Ishikawa (cell line): Measurements from ENCODE around the gene MYO15A.

Experiments
- CEBPB ChIP-seq: IDR thresholded peaks from 2 replicates; pipeline ENCODE4 v1.6.1; 2012
- CREB1 ChIP-seq: IDR thresholded peaks from 2 replicates; pipeline ENCODE4 v1.6.1; 2012; ENCODE audit warnings: low read depth
- EGR1 ChIP-seq: IDR thresholded peaks from 2 replicates; pipeline ENCODE4 v1.6.1; 2012
- EP300 ChIP-seq: IDR thresholded peaks from 2 replicates; pipeline ENCODE4 v1.6.1; 2012; ENCODE audit warnings: borderline replicate concordance
- FOXM1 ChIP-seq: IDR thresholded peaks from 2 replicates; pipeline ENCODE4 v1.6.1; 2012; ENCODE audit warnings: low read depth, borderline replicate concordance
- NFIC ChIP-seq: IDR thresholded peaks from 2 replicates; pipeline ENCODE4 v1.6.1; 2012
- RAD21 ChIP-seq: IDR thresholded peaks from 2 replicates; pipeline ENCODE4 v1.6.1; 2012; ENCODE audit warnings: low read depth
- TAF1 ChIP-seq: IDR thresholded peaks from 2 replicates; pipeline ENCODE4 v1.6.1; 2012; ENCODE audit warnings: low read depth, mild to moderate bottlenecking
- TCF12 ChIP-seq: IDR thresholded peaks from 2 replicates; pipeline ENCODE4 v1.6.1; 2012; ENCODE audit warnings: low read depth
- TEAD4 ChIP-seq: IDR thresholded peaks from 2 replicates; pipeline ENCODE4 v1.6.1; 2012
- USF1 ChIP-seq: IDR thresholded peaks from 2 replicates; pipeline ENCODE4 v1.6.1; 2012
- YY1 ChIP-seq: IDR thresholded peaks from 2 replicates; pipeline ENCODE4 v1.6.1; 2012; ENCODE audit warnings: low read depth
- ZBTB7A ChIP-seq: IDR thresholded peaks from 2 replicates; pipeline ENCODE4 v1.6.1; 2012; ENCODE audit warnings: low read depth
- TF ChIP-seq, protein P1 (sequence below): IDR thresholded peaks from 2 replicates; pipeline ENCODE4 v1.6.1; 2012; ENCODE audit warnings: low read depth, mild to moderate bottlenecking
- TF ChIP-seq, protein P2 (sequence below): IDR thresholded peaks from 2 replicates; pipeline ENCODE4 v1.6.1; 2012

MYO15A gene

GRCh38 chr17:18182978-18183333 is 74.4 kb downstream of the MYO15A start:
- TF ChIP-seq TEAD4 (no peak), YY1 (no peak), CEBPB (no peak), TAF1 (peak; percentile 82), EP300 (0 out of 2 replicates have a peak, but pooled peaks have one; percentile 32), USF1 (0 out of 2 replicates have a peak, but pooled peaks have one; percentile 42), FOXM1 (no peak), NFIC (peak; percentile 21; the same call in 1 of the 2 replicates), ZBTB7A (no peak; the same call in 1 of the 2 replicates), RAD21 (no peak), EGR1 (no peak), TCF12 (no peak; the same call in 1 of the 2 replicates), CREB1 (0 out of 2 replicates have a peak, but pooled peaks have one; percentile 7)
- TF ChIP-seq, protein P1, sequence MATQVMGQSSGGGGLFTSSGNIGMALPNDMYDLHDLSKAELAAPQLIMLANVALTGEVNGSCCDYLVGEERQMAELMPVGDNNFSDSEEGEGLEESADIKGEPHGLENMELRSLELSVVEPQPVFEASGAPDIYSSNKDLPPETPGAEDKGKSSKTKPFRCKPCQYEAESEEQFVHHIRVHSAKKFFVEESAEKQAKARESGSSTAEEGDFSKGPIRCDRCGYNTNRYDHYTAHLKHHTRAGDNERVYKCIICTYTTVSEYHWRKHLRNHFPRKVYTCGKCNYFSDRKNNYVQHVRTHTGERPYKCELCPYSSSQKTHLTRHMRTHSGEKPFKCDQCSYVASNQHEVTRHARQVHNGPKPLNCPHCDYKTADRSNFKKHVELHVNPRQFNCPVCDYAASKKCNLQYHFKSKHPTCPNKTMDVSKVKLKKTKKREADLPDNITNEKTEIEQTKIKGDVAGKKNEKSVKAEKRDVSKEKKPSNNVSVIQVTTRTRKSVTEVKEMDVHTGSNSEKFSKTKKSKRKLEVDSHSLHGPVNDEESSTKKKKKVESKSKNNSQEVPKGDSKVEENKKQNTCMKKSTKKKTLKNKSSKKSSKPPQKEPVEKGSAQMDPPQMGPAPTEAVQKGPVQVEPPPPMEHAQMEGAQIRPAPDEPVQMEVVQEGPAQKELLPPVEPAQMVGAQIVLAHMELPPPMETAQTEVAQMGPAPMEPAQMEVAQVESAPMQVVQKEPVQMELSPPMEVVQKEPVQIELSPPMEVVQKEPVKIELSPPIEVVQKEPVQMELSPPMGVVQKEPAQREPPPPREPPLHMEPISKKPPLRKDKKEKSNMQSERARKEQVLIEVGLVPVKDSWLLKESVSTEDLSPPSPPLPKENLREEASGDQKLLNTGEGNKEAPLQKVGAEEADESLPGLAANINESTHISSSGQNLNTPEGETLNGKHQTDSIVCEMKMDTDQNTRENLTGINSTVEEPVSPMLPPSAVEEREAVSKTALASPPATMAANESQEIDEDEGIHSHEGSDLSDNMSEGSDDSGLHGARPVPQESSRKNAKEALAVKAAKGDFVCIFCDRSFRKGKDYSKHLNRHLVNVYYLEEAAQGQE, result no peak
- TF ChIP-seq, protein P2, sequence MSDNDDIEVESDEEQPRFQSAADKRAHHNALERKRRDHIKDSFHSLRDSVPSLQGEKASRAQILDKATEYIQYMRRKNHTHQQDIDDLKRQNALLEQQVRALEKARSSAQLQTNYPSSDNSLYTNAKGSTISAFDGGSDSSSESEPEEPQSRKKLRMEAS, result peak; percentile 72; the same call in 1 of the 2 replicates

DNA sequence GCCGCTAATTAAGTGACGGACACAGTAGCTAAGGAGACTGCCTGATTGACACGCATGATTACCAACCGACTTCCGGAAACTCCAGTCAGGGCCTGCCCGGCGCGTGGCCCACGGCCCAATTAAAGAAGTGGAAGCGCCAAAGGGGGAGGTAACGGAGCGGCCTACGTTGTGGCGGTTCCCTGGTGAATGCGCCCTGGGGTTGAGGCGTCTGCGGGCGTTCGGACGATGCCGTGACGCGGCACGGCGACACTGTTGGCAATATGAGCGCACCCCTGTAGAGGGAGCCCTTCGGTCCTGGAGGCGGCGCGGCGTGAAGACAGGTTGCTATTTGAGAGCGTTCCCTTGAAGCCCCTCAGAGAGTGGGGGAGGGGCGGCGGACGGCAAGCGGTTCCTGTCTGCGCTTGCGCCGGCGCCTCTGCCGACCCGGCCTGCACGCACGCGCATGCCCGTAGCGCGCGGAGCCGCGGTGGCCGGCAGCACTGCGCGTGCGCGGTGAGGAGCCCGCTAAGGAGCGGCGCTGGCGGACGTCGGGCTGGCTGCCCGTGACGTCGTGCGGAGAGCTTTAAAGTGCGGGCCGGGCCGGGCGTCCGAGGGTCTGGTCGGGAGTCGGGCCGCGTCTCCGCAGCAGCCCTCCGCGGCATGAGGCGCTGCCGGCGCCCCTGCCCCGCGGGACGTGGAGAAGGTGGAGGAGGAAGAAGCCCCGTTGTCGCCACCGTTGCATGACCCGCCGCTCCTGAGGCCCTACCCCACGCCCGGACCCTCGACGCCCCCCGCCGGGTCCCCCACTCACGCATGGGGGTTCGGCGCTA is 75.0 kb downstream of the MYO15A start, which contains the start of gene ALKBH5:
Gene ALKBH5, plus strand, starts transcription at position 495 of the 809 bp plus-strand sequence. CDS start 416 bp downstream, outside the sequence.
- no peak for TF ChIP-seq YY1
- TF ChIP-seq, protein P1, result no peak
- TF ChIP-seq, protein P2, result peak; percentile 21; the same call in 1 of the 2 replicates
- peak; percentile 53; the same call in 1 of the 2 replicates for TF ChIP-seq TCF12
- peak; percentile 60; the same call in 1 of the 2 replicates for TF ChIP-seq CREB1
- no peak for TF ChIP-seq EP300
- peak; percentile 27; the same call in 1 of the 2 replicates for TF ChIP-seq TEAD4
- no peak for TF ChIP-seq TAF1
- peak; percentile 87; the same call in 1 of the 2 replicates for TF ChIP-seq ZBTB7A
- TF ChIP-seq USF1, result peak; percentile 46; the same call in 1 of the 2 replicates
- 0 out of 2 replicates have a peak, but pooled peaks have one; percentile 2 for TF ChIP-seq NFIC

GRCh38 chr17:18184143-18185031 is 75.8 kb downstream of the MYO15A start:
- TF ChIP-seq, protein P2, result no peak
- 0 out of 2 replicates have a peak, but pooled peaks have one; percentile 16 for TF ChIP-seq YY1
- no peak for TF ChIP-seq USF1
- no peak for TF ChIP-seq RAD21
- TF ChIP-seq, protein P1, result no peak
